AG10803 (cell line): Measurements from ENCODE around the gene ADGRF1.
"Not testable (repeated sequence)": the region's sequence is repeated elsewhere in the genome, so short reads cannot be mapped to it uniquely, and the experiment has no call there.

ENCODE experiments used
- DNase-seq: peaks from one replicate; pipeline ENCODE4 v3.0.0; 2010; ENCODE audit warnings: low read depth
- H3K4me3 ChIP-seq: 2 replicates; pipeline ENCODE4 v1.5.1; 2011; ENCODE audit warnings: mild to moderate bottlenecking, low read length, control low read depth
- TF ChIP-seq, protein P1 (sequence below): conservative IDR thresholded peaks from 2 replicates; pipeline ENCODE4 v1.5.1; 2011; ENCODE audit warnings: mild to moderate bottlenecking, low read length, control low read depth, inconsistent platforms

ADGRF1 gene

GRCh38 chr6:46993846-46994245, 48.3 kb downstream of the ADGRF1 start:
- peak; percentile 87 for DNase-seq
- TF ChIP-seq, protein P1, sequence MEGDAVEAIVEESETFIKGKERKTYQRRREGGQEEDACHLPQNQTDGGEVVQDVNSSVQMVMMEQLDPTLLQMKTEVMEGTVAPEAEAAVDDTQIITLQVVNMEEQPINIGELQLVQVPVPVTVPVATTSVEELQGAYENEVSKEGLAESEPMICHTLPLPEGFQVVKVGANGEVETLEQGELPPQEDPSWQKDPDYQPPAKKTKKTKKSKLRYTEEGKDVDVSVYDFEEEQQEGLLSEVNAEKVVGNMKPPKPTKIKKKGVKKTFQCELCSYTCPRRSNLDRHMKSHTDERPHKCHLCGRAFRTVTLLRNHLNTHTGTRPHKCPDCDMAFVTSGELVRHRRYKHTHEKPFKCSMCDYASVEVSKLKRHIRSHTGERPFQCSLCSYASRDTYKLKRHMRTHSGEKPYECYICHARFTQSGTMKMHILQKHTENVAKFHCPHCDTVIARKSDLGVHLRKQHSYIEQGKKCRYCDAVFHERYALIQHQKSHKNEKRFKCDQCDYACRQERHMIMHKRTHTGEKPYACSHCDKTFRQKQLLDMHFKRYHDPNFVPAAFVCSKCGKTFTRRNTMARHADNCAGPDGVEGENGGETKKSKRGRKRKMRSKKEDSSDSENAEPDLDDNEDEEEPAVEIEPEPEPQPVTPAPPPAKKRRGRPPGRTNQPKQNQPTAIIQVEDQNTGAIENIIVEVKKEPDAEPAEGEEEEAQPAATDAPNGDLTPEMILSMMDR, result no peak
- no peak overlapping the region for H3K4me3 ChIP-seq

GRCh38 chr6:46992391-46992790, 49.7 kb downstream of the ADGRF1 start:
- H3K4me3 ChIP-seq, result not testable (repeated sequence)
- peak; percentile 23 for DNase-seq

DNA sequence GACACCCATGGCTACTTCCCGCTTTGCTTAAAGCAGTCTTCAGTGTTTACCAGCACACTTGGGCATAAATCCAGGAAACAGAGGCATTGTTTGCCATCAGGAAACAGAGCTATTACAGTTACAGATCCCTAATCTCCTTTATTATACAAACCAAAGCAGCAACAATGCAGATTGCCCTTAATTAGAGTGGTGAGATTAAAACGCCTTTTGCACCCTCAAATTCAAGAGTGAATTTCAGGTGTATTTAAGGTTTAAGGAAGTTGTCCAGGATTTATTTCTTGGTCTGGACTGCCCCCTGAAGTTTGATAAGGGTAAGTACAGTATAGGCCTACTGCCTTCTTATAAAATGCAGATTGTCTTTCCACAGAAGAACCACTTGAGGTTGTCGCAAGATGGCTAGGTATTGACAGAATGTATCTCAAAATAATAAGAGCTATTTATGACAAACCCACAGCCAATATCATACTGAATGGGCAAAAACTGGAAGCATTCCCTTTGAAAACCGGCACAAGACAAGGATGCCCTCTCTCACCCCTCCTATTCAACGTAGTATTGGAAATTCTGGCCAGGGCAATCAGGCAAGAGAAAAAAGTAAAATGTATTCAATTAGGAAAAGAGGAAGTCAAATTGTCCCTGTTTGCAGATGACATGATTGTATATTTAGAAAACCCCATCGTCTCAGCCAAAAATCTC, 51.2 kb downstream of the ADGRF1 start:
- TF ChIP-seq, protein P1, result peak; percentile 68
- peak; percentile 67 for DNase-seq
- H3K4me3 ChIP-seq, result not testable (repeated sequence)

- TF ChIP-seq, protein P1, result no peak
- no peak for DNase-seq
- no peak overlapping the region for H3K4me3 ChIP-seq
Observed at GRCh38 chr6:46990031-46990644, 52.0 kb downstream of the ADGRF1 start.

GRCh38 chr6:46989398-46989797, 52.7 kb downstream of the ADGRF1 start:
- TF ChIP-seq, protein P1, result no peak
- DNase-seq, result no peak
- H3K4me3 ChIP-seq, result no peak overlapping the region

DNA sequence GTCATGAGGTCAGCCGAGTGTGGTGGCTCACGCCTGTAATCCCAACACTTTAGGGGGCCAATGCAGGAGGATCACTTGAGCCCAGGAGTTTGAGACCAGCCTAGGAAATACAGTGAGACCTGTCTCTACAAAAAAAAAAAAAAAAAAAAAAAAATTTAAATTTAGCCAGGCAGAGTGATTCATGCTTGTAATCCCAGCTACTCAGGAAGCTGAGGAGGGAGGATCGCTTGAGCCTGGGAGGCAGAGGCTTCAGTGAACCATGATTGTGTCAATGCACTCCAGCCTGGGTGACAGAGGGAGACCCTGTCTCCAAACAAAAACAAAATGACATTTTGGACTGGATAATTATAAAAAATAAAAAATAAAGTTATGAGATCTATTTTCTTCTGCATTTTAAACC, 56.2 kb downstream of the ADGRF1 start:
- TF ChIP-seq, protein P1, result no peak
- DNase-seq, result no peak
- no peak overlapping the region for H3K4me3 ChIP-seq

GRCh38 chr6:46983007-46983411, 59.1 kb downstream of the ADGRF1 start:
- TF ChIP-seq, protein P1, result no peak
- peak; percentile 44 for DNase-seq

More at GRCh38 chr6:46983007-46983411, 59.1 kb downstream of the ADGRF1 start:
- no peak overlapping the region for H3K4me3 ChIP-seq
